Activated CD4-positive, alpha-beta memory T cell treated with anti-CD3 and anti-CD28 coated beads, Interleukin-2, amount 10 ng/mL, durations not matched to agents 7 days and 5 days (primary cell): ENCODE measurements around the gene MICA. TPM values are rescaled to one million over a fixed set of nuclear protein-coding genes. Genes with fewer than 3 reads are reported as not detected.
"Not testable (repeated sequence)": the region's sequence is repeated elsewhere in the genome, so short reads cannot be mapped to it uniquely, and the experiment has no call there.

ENCODE experiments used
- CTCF ChIA-PET: fragments of 350-600 bp; sonication (Branson Sonifier 250); formaldehyde crosslinking; loops from one replicate; lab custom pipeline; 2021; ENCODE audit warnings: antibody characterized with exemption, inconsistent platforms; lab: Charles Lee
- POLR2A ChIA-PET: fragments of 350-600 bp; sonication (Branson Sonifier 250); formaldehyde crosslinking; loops from one replicate; lab custom pipeline; 2021; ENCODE audit warnings: antibody characterized with exemption; lab: Charles Lee
- DNase-seq: peaks from one replicate; pipeline ENCODE4 v3.0.0-alpha.2; 2020
- H3K27ac Mint-ChIP-seq: one replicate; pipeline ENCODE4 v1.8.0; 2021; ENCODE audit warnings: mild to moderate bottlenecking, mixed read lengths
- H3K27me3 Mint-ChIP-seq: one replicate; pipeline ENCODE4 v1.8.0; 2021; ENCODE audit warnings: mixed read lengths
- H3K36me3 Mint-ChIP-seq: one replicate; pipeline ENCODE4 v1.8.0; 2021; ENCODE audit warnings: low read depth, mixed read lengths
- H3K4me1 Mint-ChIP-seq: one replicate; pipeline ENCODE4 v1.8.0; 2021; ENCODE audit warnings: mixed read lengths
- H3K4me3 Mint-ChIP-seq: one replicate; pipeline ENCODE4 v1.8.0; 2021; ENCODE audit warnings: mild to moderate bottlenecking, mixed read lengths
- H3K9me3 Mint-ChIP-seq: one replicate; pipeline ENCODE4 v1.8.0; 2021; ENCODE audit warnings: mixed read lengths
- total RNA-seq, 2 experiments: library from RNA; stranded (reverse); gene quantifications; one replicate each; pipeline ENCODE4 v1.2.3, GENCODE V29; 2021

MICA gene
- total RNA-seq, 2 experiments from 2014 or later: 12.0 to 12.3 TPM

DNA sequence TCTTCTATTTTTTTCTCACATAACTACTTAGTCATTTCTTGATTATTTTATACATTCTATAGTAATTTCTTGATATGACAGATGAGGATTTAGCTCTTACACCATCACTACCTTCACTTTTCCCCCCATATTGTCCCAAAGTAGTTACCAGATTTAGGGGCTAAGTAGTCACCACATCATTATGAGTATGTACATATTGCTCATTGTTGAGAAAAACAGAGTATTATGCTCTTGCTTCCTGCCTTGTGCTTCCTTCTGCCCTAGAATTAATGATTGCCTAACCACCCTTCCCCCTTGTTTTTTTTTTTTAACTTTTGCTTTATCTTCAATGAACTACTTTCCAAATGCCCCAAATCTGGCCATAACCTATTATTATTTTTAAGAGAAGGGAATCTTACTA is 39.6 kb upstream of the MICA start:
- CTCF ChIA-PET: interaction anchor here (0.6 to 6.5 kb wide), 3 partner anchors 133 to 284 kb away, joined by 3 to 93 read pairs (median 4); no protein-coding TSS in a partner anchor
- H3K27ac Mint-ChIP-seq: no peak overlapping the region
- no peak for DNase-seq
- H3K4me1 Mint-ChIP-seq: peaks cover 25% of the 10 kb centered on the region
- peaks cover 25% of the 10 kb centered on the region for H3K27me3 Mint-ChIP-seq
- H3K36me3 Mint-ChIP-seq: peaks cover 21% of the 10 kb centered on the region
- H3K9me3 Mint-ChIP-seq: peaks cover 5% of the 10 kb centered on the region
- POLR2A ChIA-PET: interaction anchor here (0.7 to 5.4 kb wide), 3 partner anchors 12 to 167 kb away, joined by 3 to 52 read pairs (median 4); no protein-coding TSS in a partner anchor
- no peak overlapping the region for H3K4me3 Mint-ChIP-seq

- no peak overlapping the region for H3K27ac Mint-ChIP-seq
- peaks cover 13% of the 10 kb centered on the region for H3K4me1 Mint-ChIP-seq
- H3K36me3 Mint-ChIP-seq: peaks cover 9% of the 10 kb centered on the region
- DNase-seq: no peak
- ChIA-PET CTCF (interaction anchor here (0.6 to 6.5 kb wide), 22 partner anchors 11 to 237 kb away, joined by 3 to 93 read pairs (median 5); partner anchors contain the start of genes CCHCR1, PSORS1C2 and TCF19), POLR2A (interaction anchor here (1.3 to 5.4 kb wide), 5 partner anchors 14 to 169 kb away, joined by 4 to 52 read pairs (median 5); no protein-coding TSS in a partner anchor)
- H3K4me3 Mint-ChIP-seq: no peak overlapping the region
- peaks cover 1% of the 10 kb centered on the region for H3K9me3 Mint-ChIP-seq
- peaks cover 39% of the 10 kb centered on the region for H3K27me3 Mint-ChIP-seq
Observed at GRCh38 chr6:31365864-31366263, 37.5 kb upstream of the MICA start.

GRCh38 chr6:31366693-31367470 is 36.5 kb upstream of the MICA start:
- ChIA-PET CTCF (interaction anchor here (0.6 to 6.5 kb wide), 38 partner anchors 8 to 287 kb away, joined by 3 to 93 read pairs (median 4); partner anchors contain the start of genes CCHCR1, HLA-B, PSORS1C2 and TCF19), POLR2A (interaction anchor here (0.7 to 5.4 kb wide), 13 partner anchors 9 to 230 kb away, joined by 3 to 52 read pairs (median 5); no protein-coding TSS in a partner anchor)
- peaks cover 13% of the 10 kb centered on the region for H3K4me1 Mint-ChIP-seq
- peak overlapping the region; percentile 45 for H3K4me3 Mint-ChIP-seq
- H3K9me3 Mint-ChIP-seq: peaks cover under 1% of the 10 kb centered on the region
- peak; percentile 86 for DNase-seq
- H3K36me3 Mint-ChIP-seq: peaks cover under 1% of the 10 kb centered on the region
- H3K27me3 Mint-ChIP-seq: peaks cover 37% of the 10 kb centered on the region
- no peak overlapping the region for H3K27ac Mint-ChIP-seq

GRCh38 chr6:31368461-31368860 is 34.9 kb upstream of the MICA start:
- no peak for DNase-seq
- CTCF ChIA-PET: interaction anchor here (2.5 to 6.5 kb wide), 2 partner anchors 165 to 173 kb away, joined by 8 to 93 read pairs; no protein-coding TSS in a partner anchor
- Mint-ChIP-seq H3K27me3 (peaks cover 46% of the 10 kb centered on the region), H3K4me3 (no peak overlapping the region), H3K9me3 (peaks cover 4% of the 10 kb centered on the region), H3K27ac (no peak overlapping the region), H3K4me1 (peaks cover 16% of the 10 kb centered on the region), H3K36me3 (peaks cover 3% of the 10 kb centered on the region)
- POLR2A ChIA-PET: no interaction called here

GRCh38 chr6:31374118-31374517 is 29.3 kb upstream of the MICA start:
- H3K36me3 Mint-ChIP-seq, POLR2A ChIA-PET, H3K27ac Mint-ChIP-seq, DNase-seq, H3K4me3 Mint-ChIP-seq, H3K9me3 Mint-ChIP-seq, H3K4me1 Mint-ChIP-seq, CTCF ChIA-PET: not testable (repeated sequence)
- peaks cover 42% of the 10 kb centered on the region for H3K27me3 Mint-ChIP-seq

- DNase-seq: no peak
- peaks cover 3% of the 10 kb centered on the region for H3K4me1 Mint-ChIP-seq
- no peak overlapping the region for H3K27ac Mint-ChIP-seq
- ChIA-PET POLR2A (interaction anchor here (0.8 kb wide), 1 partner anchor 11 kb away, joined by 3 read pairs; no protein-coding TSS in a partner anchor), CTCF (interaction anchor here (1.1 to 3.2 kb wide), 4 partner anchors 9 to 239 kb away, joined by 3 to 19 read pairs (median 4); no protein-coding TSS in a partner anchor)
- no peak overlapping the region for H3K4me3 Mint-ChIP-seq
- H3K36me3 Mint-ChIP-seq: peaks cover 3% of the 10 kb centered on the region
- H3K27me3 Mint-ChIP-seq: peaks cover 43% of the 10 kb centered on the region
- H3K9me3 Mint-ChIP-seq: peaks cover 4% of the 10 kb centered on the region
Observed at GRCh38 chr6:31375699-31376098, 27.7 kb upstream of the MICA start.

- DNase-seq: no peak
- CTCF ChIA-PET: interaction anchor here (0.9 to 3.2 kb wide), 4 partner anchors 10 to 245 kb away, joined by 3 to 19 read pairs (median 4); no protein-coding TSS in a partner anchor
- H3K4me1 Mint-ChIP-seq: peaks cover 2% of the 10 kb centered on the region
- peaks cover 2% of the 10 kb centered on the region for H3K9me3 Mint-ChIP-seq
- peaks cover 2% of the 10 kb centered on the region for H3K36me3 Mint-ChIP-seq
- peaks cover 51% of the 10 kb centered on the region for H3K27me3 Mint-ChIP-seq
- H3K27ac Mint-ChIP-seq: no peak overlapping the region
- POLR2A ChIA-PET: interaction anchor here (1.4 kb wide), 1 partner anchor 23 kb away, joined by 4 read pairs; no protein-coding TSS in a partner anchor
- H3K4me3 Mint-ChIP-seq: no peak overlapping the region
Observed at GRCh38 chr6:31377029-31377428, 26.4 kb upstream of the MICA start.

DNA sequence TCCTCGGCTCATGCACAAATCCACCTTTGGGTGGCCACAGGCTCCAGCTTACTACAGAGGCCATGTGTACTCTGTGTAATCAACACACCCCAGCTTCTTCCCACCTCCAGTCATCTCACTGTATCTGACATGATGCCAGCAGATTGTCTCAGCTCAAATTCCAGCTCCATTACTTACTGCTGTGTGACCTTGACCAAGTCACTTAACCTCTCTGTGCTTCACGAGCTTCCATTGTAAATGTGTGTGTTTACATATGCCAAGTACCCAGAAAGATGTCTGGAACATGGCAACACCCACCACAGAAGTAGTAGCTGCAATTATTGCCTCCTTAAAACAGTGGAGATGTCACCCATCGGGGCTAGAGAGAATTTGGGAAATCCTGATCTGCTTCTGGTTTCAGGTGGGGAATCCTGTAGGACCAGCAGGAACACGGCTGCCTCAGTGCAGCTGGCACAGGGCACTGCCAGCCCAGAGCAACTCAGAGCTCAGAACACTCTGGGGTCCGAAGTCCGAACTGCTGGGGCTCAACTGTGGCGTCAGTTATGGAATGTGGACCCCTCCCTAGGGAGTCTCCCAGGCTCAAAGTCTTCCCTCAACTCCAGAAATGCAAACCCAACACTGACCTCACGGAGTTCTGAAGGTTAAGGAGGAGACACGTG is 25.2 kb upstream of the MICA start:
- no peak for DNase-seq
- POLR2A ChIA-PET: no interaction called here
- Mint-ChIP-seq H3K9me3 (no peaks in the 10 kb centered on the region), H3K27me3 (peaks cover 45% of the 10 kb centered on the region), H3K36me3 (no peaks in the 10 kb centered on the region), H3K4me3 (no peak overlapping the region), H3K4me1 (peaks cover under 1% of the 10 kb centered on the region), H3K27ac (no peak overlapping the region)
- CTCF ChIA-PET: interaction anchor here (3.2 kb wide), 1 partner anchor 12 kb away, joined by 19 read pairs; no protein-coding TSS in a partner anchor

DNA sequence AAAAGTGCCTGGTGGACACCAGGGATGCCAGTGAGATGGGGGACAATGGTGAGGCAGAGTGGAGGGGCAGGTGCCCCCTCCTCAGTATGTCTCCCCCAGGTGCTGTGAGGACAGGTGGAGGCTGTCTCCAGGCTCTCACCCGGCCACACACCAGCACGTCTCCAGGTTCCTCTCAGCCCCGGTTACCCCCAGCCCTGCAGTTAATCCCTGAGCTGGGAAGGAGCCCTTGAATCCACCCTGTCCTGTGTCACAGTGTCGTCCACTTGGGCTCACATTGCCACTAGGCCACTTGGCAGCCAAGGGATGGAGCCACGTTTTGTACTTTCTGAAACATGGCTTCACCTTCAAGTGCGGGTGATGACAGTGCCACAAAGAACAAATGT is 24.7 kb upstream of the MICA start:
- no peak for DNase-seq
- ChIA-PET CTCF (no interaction called here), POLR2A (no interaction called here)
- no peaks in the 10 kb centered on the region for H3K36me3 Mint-ChIP-seq
- no peaks in the 10 kb centered on the region for H3K9me3 Mint-ChIP-seq
- H3K27ac Mint-ChIP-seq: no peak overlapping the region
- H3K4me1 Mint-ChIP-seq: peaks cover 1% of the 10 kb centered on the region
- no peak overlapping the region for H3K4me3 Mint-ChIP-seq
- peaks cover 43% of the 10 kb centered on the region for H3K27me3 Mint-ChIP-seq

DNA sequence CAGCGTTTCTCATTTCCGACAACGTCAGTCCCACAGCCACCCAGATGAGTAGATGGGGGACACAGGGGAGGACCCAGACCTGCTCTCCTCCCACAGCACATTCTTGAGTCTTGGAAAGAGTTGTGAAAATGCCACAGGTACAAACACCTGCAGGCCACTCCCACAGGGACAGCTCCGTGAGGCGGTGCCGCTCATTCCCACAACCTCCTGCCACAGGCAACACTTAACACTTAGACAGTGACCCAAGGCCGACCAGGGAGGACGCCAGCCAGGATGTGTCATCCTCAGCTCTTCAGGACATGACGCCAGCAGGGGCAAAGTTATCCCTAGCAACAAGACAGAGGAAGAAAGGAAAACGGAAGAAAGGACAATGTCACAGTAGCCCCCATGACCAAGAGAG is 23.5 kb upstream of the MICA start:
- H3K4me1 Mint-ChIP-seq: peaks cover 1% of the 10 kb centered on the region
- CTCF ChIA-PET: interaction anchor here (2.2 kb wide), 1 partner anchor 13 kb away, joined by 14 read pairs; no protein-coding TSS in a partner anchor

GRCh38 chr6:31381666-31382065 is 21.7 kb upstream of the MICA start:
- Mint-ChIP-seq H3K9me3 (no peaks in the 10 kb centered on the region), H3K27me3 (peaks cover 41% of the 10 kb centered on the region), H3K4me3 (no peak overlapping the region), H3K4me1 (peaks cover 1% of the 10 kb centered on the region), H3K27ac (no peak overlapping the region), H3K36me3 (no peaks in the 10 kb centered on the region)
- POLR2A ChIA-PET: interaction anchor here (1.2 kb wide), 1 partner anchor 109 kb away, joined by 3 read pairs; no protein-coding TSS in a partner anchor
- CTCF ChIA-PET: interaction anchor here (1.4 to 2.2 kb wide), 2 partner anchors 15 to 245 kb away, joined by 3 to 14 read pairs; no protein-coding TSS in a partner anchor
- DNase-seq: no peak

More for the DNA sequence above, 23.5 kb upstream of the MICA start:
- POLR2A ChIA-PET: interaction anchor here (1.5 kb wide), 1 partner anchor 21 kb away, joined by 7 read pairs; no protein-coding TSS in a partner anchor
- DNase-seq: no peak
- Mint-ChIP-seq H3K27ac (no peak overlapping the region), H3K27me3 (peaks cover 43% of the 10 kb centered on the region), H3K36me3 (no peaks in the 10 kb centered on the region), H3K4me3 (no peak overlapping the region), H3K9me3 (no peaks in the 10 kb centered on the region)

- Mint-ChIP-seq H3K9me3 (no peaks in the 10 kb centered on the region), H3K36me3 (no peaks in the 10 kb centered on the region), H3K27me3 (peaks cover 35% of the 10 kb centered on the region), H3K27ac (no peak overlapping the region), H3K4me3 (no peak overlapping the region), H3K4me1 (peaks cover 1% of the 10 kb centered on the region)
- no peak for DNase-seq
- ChIA-PET POLR2A (no interaction called here), CTCF (interaction anchor here (0.9 to 1.1 kb wide), 2 partner anchors 15 to 17 kb away, joined by 3 read pairs; no protein-coding TSS in a partner anchor)
Observed at GRCh38 chr6:31383149-31383548, 20.2 kb upstream of the MICA start.
